HepG2 (cell line): ENCODE results near the gene SFXN2. TPM values are rescaled to one million over a fixed set of nuclear protein-coding genes. Genes with fewer than 3 reads are reported as not detected.

Experiments
- ATAC-seq: fragments of 200-7000 bp; cut with Tn5 transposase; 3 replicates; pipeline ENCODE4 v1.9.1; 2020; ENCODE audit warnings: mild to moderate bottlenecking, moderate library complexity
- BruUV-seq: library from RNA; stranded (reverse); fragments of 400-500 nt; replicated peaks from 2 replicates; lab custom pipeline; 2021; lab: Mats Ljungman, UMichigan
- CTCF ChIA-PET: fragments of 300-600 bp; formaldehyde crosslinking; extraction: SDS; loops from one replicate; lab custom pipeline; 2021; ENCODE audit warnings: low total read pairs, inconsistent platforms, low intra/inter-chr PET ratio; lab: Yijun Ruan, JAX
- POLR2A ChIA-PET: fragments of 350-600 bp; sonication (Branson Sonifier 250); formaldehyde crosslinking; loops from one replicate; lab custom pipeline; 2020; ENCODE audit warnings: antibody characterized with exemption, inconsistent platforms; lab: Yijun Ruan, JAX
- DNase-seq: peaks from one replicate; pipeline ENCODE4 v3.0.0-alpha.2; 2015; ENCODE audit warnings: low spot score
- FAIRE-seq: peaks from 3 replicates; lab custom pipeline; 2011; peaks lifted over from hg19 to GRCh38; lab: Jason Lieb, UNC
- H2AFZ ChIP-seq: one replicate; pipeline ENCODE4 v1.6.1; 2011; ENCODE audit warnings: low read length, inconsistent platforms
- H3K27ac ChIP-seq: fragments of 300-600 bp; 3 replicates; pipeline ENCODE4 v1.8.0; 2011; ENCODE audit warnings: mixed run types, mild to moderate bottlenecking, mixed read lengths, low read length, inconsistent platforms; ENCODE audit not compliant: insufficient read depth; ENCODE audit errors: extremely low read length
- H3K27me3 ChIP-seq, 2 experiments: fragments of 200-600 bp in 1 of 2; 2 replicates in 1 of 2; 3 replicates in 1 of 2; pipeline versions ENCODE4 v1.6.0 to v1.8.0; 2011; ENCODE audit warnings: low read length in 2 of 2, mild to moderate bottlenecking in 2 of 2, moderate library complexity in 2 of 2, inconsistent platforms in 1 of 2; ENCODE audit not compliant: insufficient read depth in 2 of 2, control insufficient read depth in 1 of 2
- H3K36me3 ChIP-seq, 2 experiments: fragments of 200-600 bp in 1 of 2; replicated peaks in 1 of 2; 2 replicates in 1 of 2; 3 replicates in 1 of 2; pipeline versions ENCODE4 v1.5.1 to v1.8.0; 2011; ENCODE audit warnings: low read length in 2 of 2, inconsistent platforms in 1 of 2; ENCODE audit not compliant: insufficient read depth in 2 of 2, control insufficient read depth in 1 of 2
- H3K4me1 ChIP-seq: 2 replicates; pipeline ENCODE4 v1.5.1; 2012; ENCODE audit warnings: low read length, inconsistent platforms; ENCODE audit not compliant: insufficient read depth
- H3K4me2 ChIP-seq: 2 replicates; pipeline ENCODE4 v1.6.0; 2011; ENCODE audit warnings: low read depth, low read length, inconsistent platforms
- H3K4me3 ChIP-seq, 3 experiments: fragments of 200-600 bp in 1 of 3; sonication (generic), shearing (Covaris generic) in 1 of 3; replicated peaks in 1 of 3; 2 replicates each; pipeline ENCODE4 v1.5.1; 2011 to 2016; ENCODE audit warnings: low read length in 3 of 3, inconsistent platforms in 2 of 3, low read depth in 2 of 3, mild to moderate bottlenecking in 2 of 3, control low read depth in 1 of 3, mixed read lengths in 1 of 3; ENCODE audit not compliant: insufficient read depth in 1 of 3
- H3K79me2 ChIP-seq: one replicate; pipeline ENCODE4 v1.6.1; 2011; ENCODE audit warnings: low read length, inconsistent platforms; ENCODE audit not compliant: insufficient read depth
- H3K9ac ChIP-seq: 2 replicates; pipeline ENCODE4 v1.6.0; 2011; ENCODE audit warnings: mild to moderate bottlenecking, low read depth, low read length, inconsistent platforms; ENCODE audit not compliant: insufficient read depth
- H3K9me3 ChIP-seq: 2 replicates; pipeline ENCODE4 v1.5.1; 2012; ENCODE audit warnings: mild to moderate bottlenecking, low read length
- H4K20me1 ChIP-seq: 2 replicates; pipeline ENCODE4 v1.6.0; 2011; ENCODE audit warnings: inconsistent platforms, mild to moderate bottlenecking, low read length, moderate library complexity; ENCODE audit not compliant: insufficient read depth
- HMG20A ChIP-seq: IDR thresholded peaks from 2 replicates; pipeline ENCODE4 v1.6.1; 2016; ENCODE audit warnings: borderline replicate concordance
- KDM5B ChIP-seq: sonication (generic); formaldehyde crosslinking; IDR thresholded peaks from 2 replicates; pipeline ENCODE4 v1.4.0; 2020; ENCODE audit warnings: missing genetic modification reagents, mild to moderate bottlenecking, borderline replicate concordance
- MAFF ChIP-seq: IDR thresholded peaks from 2 replicates; pipeline ENCODE4 v1.6.1; 2011; ENCODE audit warnings: low read depth, low read length, improper control_type of control experiment
- NFIB ChIP-seq: sonication (generic); formaldehyde crosslinking; IDR thresholded peaks from 2 replicates; pipeline ENCODE4 v1.9.0; 2021; ENCODE audit warnings: missing genetic modification reagents, mild to moderate bottlenecking, borderline replicate concordance
- ZNF326 ChIP-seq: sonication (generic); formaldehyde crosslinking; IDR thresholded peaks from 2 replicates; pipeline ENCODE4 v1.4.0; 2020; ENCODE audit warnings: missing genetic modification reagents, borderline replicate concordance
- ZNF337 ChIP-seq: sonication (generic); formaldehyde crosslinking; IDR thresholded peaks from 2 replicates; pipeline ENCODE4 v1.5.1; 2020; ENCODE audit warnings: missing genetic modification reagents, low read depth, mild to moderate bottlenecking, borderline replicate concordance
- ZNF709 ChIP-seq: sonication (generic); formaldehyde crosslinking; IDR thresholded peaks from 2 replicates; pipeline ENCODE4 v1.5.0; 2020; ENCODE audit warnings: mild to moderate bottlenecking, missing genetic modification reagents
- ZNF768 ChIP-seq: sonication (generic); formaldehyde crosslinking; IDR thresholded peaks from 2 replicates; pipeline ENCODE4 v1.4.0; 2020; ENCODE audit warnings: missing genetic modification reagents
- WGBS: methylation state at CpG from one replicate; pipeline ENCODE4 v1.1.6; 2017; ENCODE audit warnings: low lambda C conversion rate; 5-methylcytosine and 5-hydroxymethylcytosine counted together
- in situ Hi-C: cut with HindIII; loops from 2 replicates; pipeline ENCODE4 v1.10.0; 2017; ENCODE audit warnings: low pct_unique_long_range_greater_than_20kb; ENCODE audit not compliant: extremely low pct_ligation_motif_present
- intact Hi-C: fragments of 100-400 bp; cut with micrococcal nuclease; formaldehyde crosslinking; loops from one replicate; pipeline ENCODE4 v1.10.0; 2022; ENCODE audit not compliant: unreplicated experiment
- polyA plus RNA-seq, 8 experiments: library from polyadenylated mRNA; depleted of rRNA in 3 of 8; stranded (reverse) in 7 of 8; unstranded in 1 of 8; fragments of >200 nt; fragmentation: Illumina TruSeq in 4 of 8; extraction: Trizol in 4 of 8; gene quantifications; 2 replicates each; pipeline versions ENCODE4 v1.2.1 to v1.2.3, GENCODE V29; 2011 to 2016; ENCODE audit warnings: low read depth in 4 of 8, missing spikeins in 1 of 8, mixed read lengths in 1 of 8; ENCODE audit not compliant: insufficient read depth in 1 of 8
- total RNA-seq, 5 experiments: library from RNA; depleted of rRNA; stranded (reverse); fragments of >200 nt; fragmentation: Illumina TruSeq; extraction: Trizol; gene quantifications; 2 replicates each; pipeline ENCODE4 v1.2.3, GENCODE V29; 2016; ENCODE audit warnings: low read depth in 1 of 5
- TF ChIP-seq, protein P1 (sequence below): sonication (generic); formaldehyde crosslinking; IDR thresholded peaks from 2 replicates; pipeline ENCODE4 v1.8.0; 2023; ENCODE audit warnings: mild to moderate bottlenecking, missing genetic modification reagents
- TF ChIP-seq, protein P2 (sequence below): sonication (generic); formaldehyde crosslinking; conservative IDR thresholded peaks from 2 replicates; pipeline ENCODE4 v1.8.0; 2022; ENCODE audit warnings: mild to moderate bottlenecking, moderate library complexity, missing genetic modification reagents
- TF ChIP-seq, protein P3 (sequence below): sonication (generic); formaldehyde crosslinking; IDR thresholded peaks from 2 replicates; pipeline ENCODE4 v1.5.0; 2020; ENCODE audit warnings: mild to moderate bottlenecking, missing genetic modification reagents

Gene SFXN2
- total and polyA plus RNA-seq, 2 of the 13 experiments (the other 11 are each of a cell fraction or from before 2014, with no cell fraction given), result 12.8 to 21.1 TPM

DNA sequence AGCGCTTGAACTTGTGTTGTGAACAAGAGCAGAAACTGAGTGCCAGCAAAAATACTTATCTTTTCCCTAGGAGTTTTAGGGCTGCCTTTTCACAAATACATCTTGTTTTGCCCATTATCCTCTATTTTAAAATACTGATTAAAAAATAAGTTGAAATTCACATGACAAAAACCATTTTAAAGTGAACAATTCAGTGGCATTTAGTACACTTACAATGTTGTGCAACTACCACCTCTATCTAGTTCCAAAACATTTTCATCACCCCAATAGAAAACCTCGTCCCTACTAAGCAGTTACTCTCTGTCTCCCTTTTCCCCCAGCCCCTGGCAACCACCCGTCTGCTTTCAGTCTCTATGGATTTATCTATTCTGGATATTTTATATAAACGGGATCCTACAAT is 30.7 kb downstream of the SFXN2 start:
- Histone ChIP-seq H3K9ac (peak overlapping the region; percentile 79; the same call in 1 of the 2 replicates), H3K36me3 (no peaks in the 10 kb centered on the region), H3K79me2 (peaks cover 26% of the 10 kb centered on the region), H3K27me3 (no peaks in the 10 kb centered on the region; a peak in 1 of 5 replicates), H4K20me1 (no peaks in the 10 kb centered on the region), H3K4me3 (peak overlapping the region; percentile 72 to 94 (median 82); a peak in 5 of 6 replicates), H3K27ac (no peak overlapping the region), H3K4me2 (peak overlapping the region; percentile 96), H2AFZ (no peak overlapping the region), H3K9me3 (no peaks in the 10 kb centered on the region), H3K4me1 (peaks cover 35% of the 10 kb centered on the region)
- TF ChIP-seq ZNF326, result no peak
- no peak for TF ChIP-seq ZNF337
- TF ChIP-seq HMG20A, result no peak
- TF ChIP-seq NFIB (CRISPR knock-in tag), result no peak
- TF ChIP-seq ZNF768 (CRISPR knock-in tag), result no peak
- TF ChIP-seq, protein P1, sequence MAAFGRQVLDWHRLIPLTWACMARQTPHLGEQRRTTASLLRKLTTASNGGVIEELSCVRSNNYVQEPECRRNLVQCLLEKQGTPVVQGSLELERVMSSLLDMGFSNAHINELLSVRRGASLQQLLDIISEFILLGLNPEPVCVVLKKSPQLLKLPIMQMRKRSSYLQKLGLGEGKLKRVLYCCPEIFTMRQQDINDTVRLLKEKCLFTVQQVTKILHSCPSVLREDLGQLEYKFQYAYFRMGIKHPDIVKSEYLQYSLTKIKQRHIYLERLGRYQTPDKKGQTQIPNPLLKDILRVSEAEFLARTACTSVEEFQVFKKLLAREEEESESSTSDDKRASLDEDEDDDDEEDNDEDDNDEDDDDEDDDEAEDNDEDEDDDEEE (CRISPR knock-in tag), result no peak
- no peak for TF ChIP-seq MAFF
- TF ChIP-seq, protein P2, sequence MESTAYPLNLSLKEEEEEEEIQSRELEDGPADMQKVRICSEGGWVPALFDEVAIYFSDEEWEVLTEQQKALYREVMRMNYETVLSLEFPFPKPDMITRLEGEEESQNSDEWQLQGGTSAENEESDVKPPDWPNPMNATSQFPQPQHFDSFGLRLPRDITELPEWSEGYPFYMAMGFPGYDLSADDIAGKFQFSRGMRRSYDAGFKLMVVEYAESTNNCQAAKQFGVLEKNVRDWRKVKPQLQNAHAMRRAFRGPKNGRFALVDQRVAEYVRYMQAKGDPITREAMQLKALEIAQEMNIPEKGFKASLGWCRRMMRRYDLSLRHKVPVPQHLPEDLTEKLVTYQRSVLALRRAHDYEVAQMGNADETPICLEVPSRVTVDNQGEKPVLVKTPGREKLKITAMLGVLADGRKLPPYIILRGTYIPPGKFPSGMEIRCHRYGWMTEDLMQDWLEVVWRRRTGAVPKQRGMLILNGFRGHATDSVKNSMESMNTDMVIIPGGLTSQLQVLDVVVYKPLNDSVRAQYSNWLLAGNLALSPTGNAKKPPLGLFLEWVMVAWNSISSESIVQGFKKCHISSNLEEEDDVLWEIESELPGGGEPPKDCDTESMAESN (CRISPR knock-in tag), result no peak
- no peak for TF ChIP-seq KDM5B (CRISPR knock-in tag)
- TF ChIP-seq, protein P3, sequence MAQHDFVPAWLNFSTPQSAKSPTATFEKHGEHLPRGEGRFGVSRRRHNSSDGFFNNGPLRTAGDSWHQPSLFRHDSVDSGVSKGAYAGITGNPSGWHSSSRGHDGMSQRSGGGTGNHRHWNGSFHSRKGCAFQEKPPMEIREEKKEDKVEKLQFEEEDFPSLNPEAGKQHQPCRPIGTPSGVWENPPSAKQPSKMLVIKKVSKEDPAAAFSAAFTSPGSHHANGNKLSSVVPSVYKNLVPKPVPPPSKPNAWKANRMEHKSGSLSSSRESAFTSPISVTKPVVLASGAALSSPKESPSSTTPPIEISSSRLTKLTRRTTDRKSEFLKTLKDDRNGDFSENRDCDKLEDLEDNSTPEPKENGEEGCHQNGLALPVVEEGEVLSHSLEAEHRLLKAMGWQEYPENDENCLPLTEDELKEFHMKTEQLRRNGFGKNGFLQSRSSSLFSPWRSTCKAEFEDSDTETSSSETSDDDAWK, result no peak
- no peak for TF ChIP-seq ZNF709
- WGBS, result 89% methylated on average over 4 of the region's 4 CpGs
- intact Hi-C loops (no loop called here), in situ Hi-C loops (loop anchor here (10.0 to 25.0 kb wide), 2 partner anchors 70 to 317 kb away; no protein-coding TSS in a partner anchor)
- no TSS peak for BruUV-seq
- ATAC-seq, result no peak
- ChIA-PET POLR2A (interaction anchor here (0.8 to 3.0 kb wide), 5 partner anchors 14 to 69 kb away, joined by 3 to 25 read pairs (median 9); partner anchors contain the start of genes ARL3 and SFXN2), CTCF (no interaction called here)
- no peak for FAIRE-seq
- no peak for DNase-seq
